Activated naive CD8-positive, alpha-beta T cell treated with anti-CD3 and anti-CD28 coated beads for 36 hours (primary cell): ENCODE measurements around the gene RNF5. TPM values are rescaled to one million over a fixed set of nuclear protein-coding genes. Genes with fewer than 3 reads are reported as not detected.
A peak's percentile ranks its signal among the peaks of the same experiment; 100 is the strongest.
"Not testable (repeated sequence)": the region's sequence is repeated elsewhere in the genome, so short reads cannot be mapped to it uniquely, and the experiment has no call there.

Experiments
- DNase-seq: peaks from one replicate; pipeline ENCODE4 v3.0.0; 2021
- H3K27ac Mint-ChIP-seq: one replicate; pipeline ENCODE4 v1.8.0; 2022; ENCODE audit warnings: mild to moderate bottlenecking, moderate library complexity, mixed read lengths
- H3K27me3 Mint-ChIP-seq: one replicate; pipeline ENCODE4 v1.8.0; 2022; ENCODE audit warnings: mild to moderate bottlenecking, mixed read lengths
- H3K36me3 Mint-ChIP-seq: one replicate; pipeline ENCODE4 v1.8.0; 2021; ENCODE audit warnings: mild to moderate bottlenecking, mixed read lengths
- H3K4me1 Mint-ChIP-seq: one replicate; pipeline ENCODE4 v1.8.0; 2021; ENCODE audit warnings: mixed read lengths
- H3K4me3 Mint-ChIP-seq: one replicate; pipeline ENCODE4 v1.8.0; 2022; ENCODE audit warnings: mild to moderate bottlenecking, moderate library complexity, mixed read lengths
- H3K9me3 Mint-ChIP-seq: one replicate; pipeline ENCODE4 v1.8.0; 2022; ENCODE audit warnings: mixed read lengths
- total RNA-seq, 2 experiments: library from RNA; stranded (reverse); gene quantifications; one replicate each; pipeline ENCODE4 v1.2.3, GENCODE V29; 2021

RNF5 gene
- total RNA-seq, 2 experiments from 2014 or later: 58.3 to 58.6 TPM

DNA sequence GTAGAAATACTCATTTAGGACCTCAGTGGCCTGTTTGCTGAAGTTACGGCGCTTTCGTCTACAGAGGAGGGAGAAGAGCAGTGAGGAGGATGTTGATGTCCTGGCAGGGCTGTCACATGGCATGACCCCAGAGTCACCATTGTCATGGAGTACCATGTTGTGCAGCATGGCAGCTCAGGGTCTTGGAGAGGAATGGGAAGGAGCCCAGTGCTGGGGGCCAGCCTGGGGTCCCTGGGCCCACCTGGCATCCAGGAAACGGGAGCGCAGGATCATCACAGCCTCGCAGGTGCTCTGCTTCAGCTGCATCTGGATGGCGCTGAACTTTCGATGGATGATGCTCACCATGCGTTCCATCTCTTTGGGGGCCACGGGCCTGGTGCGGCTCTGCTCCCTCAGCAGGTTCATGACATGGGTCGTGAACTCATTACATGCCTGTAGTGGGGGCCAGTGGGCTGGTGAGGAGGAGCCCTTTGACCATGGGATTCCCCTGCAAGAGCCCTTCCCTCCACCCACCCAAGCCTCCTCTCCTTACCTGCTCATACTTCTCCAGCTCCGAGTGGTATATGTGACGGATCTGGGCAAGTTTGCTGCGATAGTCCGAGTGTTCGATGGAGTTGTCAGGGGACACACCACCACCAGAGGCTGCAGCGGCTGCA lies 9.6 kb downstream of the RNF5 start:
- H3K9me3 Mint-ChIP-seq, H3K27me3 Mint-ChIP-seq, DNase-seq: not testable (repeated sequence)
- Mint-ChIP-seq H3K27ac (peak overlapping the region; percentile 83), H3K4me1 (peaks cover 47% of the 10 kb centered on the region), H3K4me3 (peak overlapping the region; percentile 87), H3K36me3 (peaks cover 41% of the 10 kb centered on the region)

DNA sequence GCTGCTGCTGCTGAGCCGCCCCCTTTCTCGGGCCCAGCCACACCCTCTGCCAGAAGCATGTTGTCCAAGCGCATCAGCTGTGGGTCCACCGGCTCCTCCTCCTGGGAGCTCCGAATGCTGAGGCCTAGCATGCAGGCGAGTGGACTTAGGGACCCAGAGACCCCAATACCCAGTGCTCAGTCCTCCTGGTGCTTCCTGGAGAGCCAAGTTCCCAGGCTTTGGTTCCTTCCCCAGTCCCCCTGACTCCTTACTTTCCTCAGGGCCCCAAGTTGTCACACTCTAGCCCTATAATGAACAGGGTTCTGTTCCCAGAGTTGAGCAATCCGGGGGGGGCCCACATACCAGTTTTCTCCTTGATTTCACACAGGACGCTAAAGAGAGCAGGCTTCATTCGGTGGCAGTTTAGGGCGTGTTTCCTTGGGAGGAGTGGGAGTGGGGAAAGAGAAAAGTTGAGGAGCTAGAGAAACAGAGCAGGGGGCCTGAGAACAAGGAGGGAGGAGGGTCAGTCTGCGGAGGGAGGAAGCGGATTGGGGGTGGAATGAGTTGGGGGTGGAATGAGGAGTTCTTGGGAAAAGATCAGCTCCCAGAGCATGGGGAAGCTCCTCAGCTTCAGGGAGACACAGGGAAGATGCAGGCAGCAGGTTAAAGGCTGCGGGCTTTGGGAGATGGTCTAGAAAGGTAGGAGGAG lies 10.3 kb downstream of the RNF5 start:
- DNase-seq: no peak
- Mint-ChIP-seq H3K36me3 (peaks cover 41% of the 10 kb centered on the region), H3K9me3 (no peaks in the 10 kb centered on the region), H3K4me3 (peak overlapping the region; percentile 87), H3K27me3 (no peaks in the 10 kb centered on the region), H3K4me1 (peaks cover 49% of the 10 kb centered on the region), H3K27ac (peak overlapping the region; percentile 83)

DNA sequence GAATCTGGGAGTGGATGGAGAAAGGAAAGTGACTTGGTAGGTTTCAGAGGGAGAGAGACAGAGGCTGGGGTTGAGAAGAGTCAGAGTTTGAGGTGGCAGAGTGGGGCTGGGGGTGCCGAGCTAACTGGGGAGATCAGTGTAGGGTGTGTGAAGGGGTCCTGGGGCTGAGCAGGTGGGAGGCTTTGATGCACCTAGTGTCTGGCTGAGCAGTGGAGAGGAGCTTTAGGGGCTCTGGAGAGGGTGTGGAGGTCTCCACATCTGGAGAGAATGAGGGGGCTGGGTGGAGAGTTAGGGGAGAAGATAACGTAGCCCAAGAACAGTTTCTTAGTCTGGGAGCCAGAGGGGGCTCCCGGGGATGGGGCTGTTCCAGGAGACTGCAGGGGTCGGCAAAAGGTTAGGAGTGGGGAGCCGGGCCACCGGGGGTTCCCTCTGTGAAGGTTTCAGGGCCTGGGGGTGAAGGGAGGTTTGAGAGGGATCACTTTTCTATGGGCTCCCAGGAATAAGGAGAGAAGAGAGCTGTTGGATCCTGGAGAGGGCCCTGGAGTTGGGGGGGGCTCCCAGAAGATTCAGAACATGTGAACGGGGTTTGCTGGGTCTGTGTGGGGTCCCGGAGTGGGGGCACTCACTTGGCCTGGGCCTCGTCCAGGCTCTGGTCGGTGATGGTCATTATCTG lies 11.0 kb downstream of the RNF5 start:
- DNase-seq: no peak
- Mint-ChIP-seq H3K27me3 (no peaks in the 10 kb centered on the region), H3K36me3 (peaks cover 43% of the 10 kb centered on the region), H3K4me1 (peaks cover 54% of the 10 kb centered on the region), H3K4me3 (peak overlapping the region; percentile 87), H3K27ac (peak overlapping the region; percentile 83), H3K9me3 (no peaks in the 10 kb centered on the region)

DNA sequence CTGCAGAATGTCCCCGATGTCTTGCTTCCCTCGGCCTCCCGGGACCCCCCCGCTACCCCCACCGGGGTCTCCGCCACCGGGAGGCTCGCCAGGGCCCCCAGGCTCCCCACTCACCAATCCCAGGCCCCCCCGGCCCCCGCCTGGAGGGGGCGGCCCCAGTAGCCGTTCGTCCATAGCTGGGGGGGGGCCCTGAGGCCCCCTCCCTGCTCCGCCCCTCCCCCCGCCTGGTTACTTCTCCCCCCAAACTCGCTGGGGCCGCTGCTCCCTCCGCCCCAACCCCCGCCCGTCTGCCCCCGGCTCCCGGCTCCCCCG lies 11.5 kb downstream of the RNF5 start:
- H3K27ac Mint-ChIP-seq: peak overlapping the region; percentile 83
- peaks cover 59% of the 10 kb centered on the region for H3K4me1 Mint-ChIP-seq
- peak overlapping the region; percentile 87 for H3K4me3 Mint-ChIP-seq
- no peaks in the 10 kb centered on the region for H3K27me3 Mint-ChIP-seq
- H3K9me3 Mint-ChIP-seq: no peaks in the 10 kb centered on the region
- peaks cover 43% of the 10 kb centered on the region for H3K36me3 Mint-ChIP-seq
- DNase-seq: no peak

DNA sequence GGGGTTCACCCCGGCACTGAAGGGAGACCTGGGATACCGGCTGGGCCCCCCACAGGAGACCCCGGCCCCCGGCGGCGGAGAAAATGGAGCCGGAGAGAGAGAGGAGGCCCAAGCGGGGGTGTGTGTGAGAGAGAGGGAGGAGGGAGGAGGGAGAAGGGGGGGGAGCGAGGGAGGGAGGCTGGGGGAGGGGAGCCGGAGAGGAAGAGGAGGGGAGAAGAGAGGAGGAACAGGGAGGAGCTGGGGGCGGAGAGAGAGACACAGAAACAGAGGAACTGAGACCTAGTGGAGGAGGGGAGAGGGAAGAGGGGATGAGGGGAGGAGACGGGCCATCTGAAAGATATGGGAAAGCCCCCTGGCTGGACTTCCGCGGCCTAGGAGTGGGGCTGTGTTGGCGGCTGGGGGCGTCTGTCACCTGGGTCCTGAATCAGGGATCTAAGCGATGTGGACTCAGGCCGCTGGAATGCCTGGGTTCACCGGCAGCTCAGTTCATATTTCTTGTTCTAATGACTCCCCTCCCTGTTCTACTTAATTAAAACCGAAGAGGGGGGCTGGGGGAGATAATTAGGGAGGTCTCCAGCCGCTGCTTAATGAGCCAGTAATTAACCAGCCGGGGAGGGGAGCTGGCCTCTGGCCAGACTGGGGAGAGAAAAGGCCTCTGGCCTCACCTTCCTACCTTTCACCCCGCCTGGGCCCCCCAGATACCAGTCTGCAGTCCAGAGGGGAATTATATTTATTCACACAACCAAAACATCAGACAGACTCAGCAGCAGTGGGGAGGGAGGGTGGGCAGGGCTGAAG lies 12.0 kb downstream of the RNF5 start, which contains the start of gene PBX2:
Gene PBX2, minus strand, starts transcription at position 149 of the 798 bp plus-strand sequence. CDS start 287 bp downstream, outside the sequence.
- H3K36me3 Mint-ChIP-seq: peaks cover 43% of the 10 kb centered on the region

DNA sequence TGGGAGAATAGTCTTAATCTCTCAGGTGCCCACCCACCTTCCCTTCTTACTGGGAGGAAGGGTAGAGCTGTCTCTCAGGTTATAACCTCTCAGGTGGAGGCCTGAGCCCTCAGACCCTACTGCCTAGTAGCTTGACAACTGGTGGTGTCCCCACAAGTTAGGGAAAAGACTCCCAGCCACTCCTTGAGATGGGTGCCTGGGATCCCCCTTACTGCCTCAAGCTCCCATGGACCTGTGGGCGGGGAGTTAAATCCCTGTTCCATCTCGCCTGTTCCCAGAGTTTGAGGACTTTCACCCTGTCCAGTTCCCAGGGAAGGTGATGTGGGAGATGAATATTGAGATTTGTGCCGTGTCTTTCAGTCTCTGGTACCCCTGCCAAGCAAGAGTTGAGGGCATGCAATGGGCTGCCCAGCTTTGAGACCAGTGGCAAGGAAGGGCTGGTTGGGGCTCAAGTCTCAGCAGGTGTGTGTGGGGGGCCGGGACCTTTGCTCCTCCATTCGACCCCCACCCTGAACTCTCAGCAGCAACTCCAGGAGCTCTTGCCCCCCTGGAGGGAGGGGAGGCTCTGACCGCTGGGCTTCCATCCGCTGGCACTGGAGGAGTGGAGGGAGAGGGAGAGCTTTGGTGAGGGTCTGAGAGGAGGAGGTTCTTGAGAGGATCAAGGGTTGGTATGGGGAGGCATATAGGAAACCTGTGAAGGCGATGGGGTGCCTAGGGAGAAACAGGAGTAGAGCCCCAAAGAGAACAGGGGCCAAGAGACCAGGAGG lies 12.9 kb downstream of the RNF5 start:
- H3K27ac Mint-ChIP-seq: peak overlapping the region; percentile 93
- no peak for DNase-seq
- peaks cover 56% of the 10 kb centered on the region for H3K4me1 Mint-ChIP-seq
- no peaks in the 10 kb centered on the region for H3K27me3 Mint-ChIP-seq
- H3K36me3 Mint-ChIP-seq: peaks cover 39% of the 10 kb centered on the region
- no peaks in the 10 kb centered on the region for H3K9me3 Mint-ChIP-seq
- H3K4me3 Mint-ChIP-seq: peak overlapping the region; percentile 92

More for the DNA sequence above, 12.0 kb downstream of the RNF5 start, which contains the start of gene PBX2:
- Mint-ChIP-seq H3K4me1 (peaks cover 62% of the 10 kb centered on the region), H3K4me3 (peak within 1 kb of the TSS; percentile 92), H3K27me3 (no peaks in the 10 kb centered on the region), H3K9me3 (no peaks in the 10 kb centered on the region), H3K27ac (peak within 1 kb of the TSS; percentile 93)
- DNase-seq: peak; percentile 70

DNA sequence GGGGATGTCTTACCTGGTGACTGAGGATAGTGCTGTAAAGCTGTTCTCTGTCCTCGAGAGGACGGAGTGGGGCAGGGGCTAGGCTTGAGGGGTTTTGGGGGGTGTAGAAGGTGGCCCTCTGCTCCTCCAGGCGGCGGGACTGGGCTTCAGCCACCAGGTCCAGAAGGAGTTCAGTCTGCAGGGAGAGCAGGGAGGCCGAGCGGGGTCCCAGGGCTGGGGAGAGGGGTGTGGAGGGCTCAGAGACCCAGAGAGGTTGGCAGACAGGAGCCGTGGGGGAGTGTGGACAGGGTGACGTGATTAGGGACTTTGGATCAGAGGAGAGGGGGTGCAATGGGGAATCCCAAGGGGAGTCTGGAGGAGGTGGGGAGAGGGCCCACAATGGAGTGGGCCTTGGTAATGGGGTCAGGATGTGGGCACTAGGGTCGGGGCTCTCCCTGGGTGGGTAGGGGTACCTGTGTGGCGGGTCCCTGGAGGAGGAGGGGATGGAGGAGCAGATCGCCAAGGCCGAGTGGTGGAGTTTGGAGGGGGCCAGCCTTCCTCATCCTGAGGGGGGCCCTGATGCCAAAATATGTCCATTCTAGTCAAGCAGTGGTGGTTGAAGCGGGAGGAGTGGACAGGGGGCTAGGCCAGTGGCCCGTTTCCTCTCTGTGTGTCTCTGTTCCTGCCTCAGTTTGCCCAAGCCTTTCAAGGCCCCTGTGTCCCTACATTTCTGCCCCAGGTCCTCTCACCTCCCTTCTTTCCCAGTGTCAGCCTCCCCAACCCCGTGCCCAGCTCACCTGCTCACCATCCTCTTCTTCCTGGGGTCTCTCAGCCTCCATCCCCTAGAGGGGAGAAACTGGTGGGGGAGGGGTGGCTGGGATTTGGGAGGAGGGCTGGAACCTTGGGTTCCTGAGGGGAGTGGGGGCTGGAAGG lies 13.7 kb downstream of the RNF5 start:
- no peaks in the 10 kb centered on the region for H3K9me3 Mint-ChIP-seq
- DNase-seq: no peak
- peak overlapping the region; percentile 92 for H3K4me3 Mint-ChIP-seq
- H3K36me3 Mint-ChIP-seq: peaks cover 31% of the 10 kb centered on the region
- H3K4me1 Mint-ChIP-seq: peaks cover 52% of the 10 kb centered on the region
- H3K27me3 Mint-ChIP-seq: no peaks in the 10 kb centered on the region
- H3K27ac Mint-ChIP-seq: peak overlapping the region; percentile 93

DNA sequence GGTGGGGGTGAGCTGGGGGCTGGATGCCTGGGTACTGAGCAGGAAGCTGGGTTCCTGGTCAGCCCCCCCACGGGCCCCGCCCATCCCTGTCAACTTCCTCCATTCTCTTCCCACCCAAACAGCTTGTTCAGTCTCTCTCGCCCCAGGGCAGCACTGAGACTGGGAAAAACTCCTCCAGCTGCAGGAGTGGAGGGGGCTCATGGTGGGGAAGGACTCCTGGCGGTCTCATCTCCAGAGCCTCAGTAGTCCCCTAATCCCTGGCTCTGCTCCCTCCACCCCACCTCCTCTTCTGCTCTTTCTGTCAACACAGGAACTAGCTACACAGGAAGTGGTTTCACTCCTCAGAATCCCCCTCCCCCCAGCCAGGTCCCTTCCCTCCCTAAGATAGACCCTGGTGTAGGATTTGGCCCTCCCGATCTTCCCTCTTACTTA lies 14.4 kb downstream of the RNF5 start, which contains the start of gene GPSM3:
Gene GPSM3, minus strand, starts transcription at position 36 of the 432 bp plus-strand sequence. CDS start 130 bp downstream, outside the sequence.
- H3K36me3 Mint-ChIP-seq: peaks cover 26% of the 10 kb centered on the region
- no peaks in the 10 kb centered on the region for H3K27me3 Mint-ChIP-seq
- peak within 1 kb of the TSS; percentile 93 for H3K27ac Mint-ChIP-seq
- peak; percentile 50 for DNase-seq
- H3K4me1 Mint-ChIP-seq: peaks cover 46% of the 10 kb centered on the region
- H3K9me3 Mint-ChIP-seq: no peaks in the 10 kb centered on the region
- H3K4me3 Mint-ChIP-seq: peak within 1 kb of the TSS; percentile 92

DNA sequence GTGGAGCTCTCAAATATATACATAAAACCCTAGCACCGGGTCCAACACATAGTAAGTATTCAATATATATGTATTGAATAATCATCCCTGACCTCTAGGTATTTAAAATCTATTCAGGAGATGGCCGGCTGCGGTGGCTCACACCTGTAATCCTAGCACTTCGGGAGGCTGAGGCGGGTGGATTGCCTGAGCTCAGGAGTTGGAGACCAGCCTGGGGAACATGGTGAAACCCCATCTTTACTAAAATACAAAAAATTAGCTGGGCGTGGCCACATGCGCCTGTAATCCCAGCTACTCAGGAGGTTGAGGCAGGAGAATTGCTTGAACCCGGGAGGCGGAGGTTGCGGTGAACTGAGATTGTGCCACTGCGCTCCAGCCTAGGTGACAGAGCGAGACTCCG lies 14.9 kb downstream of the RNF5 start:
- peak overlapping the region; percentile 92 for H3K4me3 Mint-ChIP-seq
- not testable (repeated sequence) for H3K27me3 Mint-ChIP-seq, H3K9me3 Mint-ChIP-seq, DNase-seq
- H3K4me1 Mint-ChIP-seq: peaks cover 41% of the 10 kb centered on the region
- peaks cover 22% of the 10 kb centered on the region for H3K36me3 Mint-ChIP-seq
- H3K27ac Mint-ChIP-seq: peak overlapping the region; percentile 93

DNA sequence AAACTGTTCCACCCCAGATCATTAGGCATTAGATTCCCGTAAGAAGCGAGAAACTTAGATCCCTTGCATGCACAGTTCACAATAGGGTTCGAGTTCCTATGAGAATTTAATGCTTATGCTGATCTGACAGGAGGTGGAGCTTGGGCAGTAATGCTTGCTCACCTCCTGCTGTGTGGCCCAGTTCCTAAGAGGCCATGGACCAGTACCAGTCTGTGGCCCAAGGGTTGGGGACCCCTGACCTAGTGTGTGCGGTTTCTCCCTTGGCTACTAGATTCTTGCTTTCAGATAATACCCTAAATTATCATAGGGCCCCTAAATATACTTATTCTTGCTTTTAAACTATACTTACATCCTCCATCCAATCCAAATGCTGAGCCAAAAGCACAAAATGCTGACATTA lies 16.2 kb downstream of the RNF5 start:
- H3K27me3 Mint-ChIP-seq: no peaks in the 10 kb centered on the region

DNA sequence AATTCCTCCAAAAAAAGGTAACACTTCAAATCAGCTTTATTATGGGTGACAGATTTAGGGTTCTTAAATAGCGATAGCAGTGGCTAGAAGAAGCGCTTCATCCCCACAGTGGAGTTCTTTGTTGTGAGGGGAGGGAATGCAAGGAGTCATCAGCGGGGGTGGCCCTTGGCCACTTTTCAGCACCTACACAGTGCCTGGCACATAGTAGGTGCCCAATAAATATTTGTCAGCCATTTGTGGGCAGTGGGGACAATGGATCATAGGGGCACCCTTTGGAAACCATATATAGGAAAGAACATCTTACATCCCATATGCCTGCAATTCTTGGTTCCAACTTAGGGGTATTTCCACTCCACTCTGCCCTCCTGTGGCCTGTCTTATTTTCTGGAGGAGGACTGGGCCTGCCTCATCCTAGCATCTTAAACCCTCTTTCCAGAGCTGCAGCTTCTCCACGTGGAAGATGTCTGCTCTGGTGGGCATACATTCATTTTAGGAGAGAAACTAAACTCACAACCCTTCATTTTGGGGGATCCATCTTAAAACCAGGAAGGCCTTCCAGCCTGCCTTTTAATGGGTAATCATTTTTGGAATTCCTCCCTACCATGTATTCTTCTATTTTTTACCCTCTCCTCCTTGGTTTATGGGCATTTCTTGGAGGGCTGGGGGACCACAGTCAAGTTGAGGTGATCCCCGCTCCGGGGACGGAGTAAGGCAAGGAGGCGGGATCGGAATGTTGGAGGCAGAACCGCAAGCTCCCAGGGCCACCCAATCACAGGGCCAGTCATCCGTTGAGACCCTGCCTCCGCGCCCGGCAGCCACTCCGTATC lies 16.8 kb downstream of the RNF5 start:
- peak overlapping the region; percentile 94 for H3K27ac Mint-ChIP-seq
- H3K4me1 Mint-ChIP-seq: peaks cover 33% of the 10 kb centered on the region
- H3K36me3 Mint-ChIP-seq: peaks cover 8% of the 10 kb centered on the region
- H3K9me3 Mint-ChIP-seq: no peaks in the 10 kb centered on the region
- DNase-seq: no peak
- no peaks in the 10 kb centered on the region for H3K27me3 Mint-ChIP-seq
- H3K4me3 Mint-ChIP-seq: peak overlapping the region; percentile 91

More for the DNA sequence above, 16.2 kb downstream of the RNF5 start:
- Mint-ChIP-seq H3K4me1 (peaks cover 33% of the 10 kb centered on the region), H3K4me3 (peak overlapping the region; percentile 91), H3K27ac (peak overlapping the region; percentile 94), H3K9me3 (no peaks in the 10 kb centered on the region), H3K36me3 (peaks cover 9% of the 10 kb centered on the region)
- DNase-seq: no peak

DNA sequence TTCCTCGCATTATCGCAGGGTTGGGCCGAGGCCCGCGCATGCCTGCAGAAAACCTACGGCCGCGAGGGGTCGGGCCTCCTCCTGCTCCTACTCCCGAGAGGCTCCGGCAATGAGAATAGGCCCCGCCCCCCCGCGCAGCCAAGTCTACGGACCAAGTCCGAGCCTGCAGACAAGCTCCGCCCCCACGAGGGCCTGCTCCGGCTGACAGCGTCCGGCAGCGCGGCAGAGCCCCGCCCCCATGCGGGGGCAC lies 17.4 kb downstream of the RNF5 start:
- Mint-ChIP-seq H3K27ac (peak overlapping the region; percentile 99), H3K36me3 (peaks cover 8% of the 10 kb centered on the region), H3K4me1 (peaks cover 33% of the 10 kb centered on the region), H3K9me3 (no peaks in the 10 kb centered on the region), H3K4me3 (peak overlapping the region; percentile 96), H3K27me3 (no peaks in the 10 kb centered on the region)
- DNase-seq: peak; percentile 100
